Measurements from ENCODE around the gene RRM1. TPM values are rescaled to one million over a fixed set of nuclear protein-coding genes. Genes with fewer than 3 reads are reported as not detected.
A peak's percentile ranks its signal among the peaks of the same experiment; 100 is the strongest.
"Not testable (repeated sequence)": the region's sequence is repeated elsewhere in the genome, so short reads cannot be mapped to it uniquely, and the experiment has no call there.

RRM1 gene
- total RNA-seq, 1 experiment from 2014 or later: 136 TPM

DNA sequence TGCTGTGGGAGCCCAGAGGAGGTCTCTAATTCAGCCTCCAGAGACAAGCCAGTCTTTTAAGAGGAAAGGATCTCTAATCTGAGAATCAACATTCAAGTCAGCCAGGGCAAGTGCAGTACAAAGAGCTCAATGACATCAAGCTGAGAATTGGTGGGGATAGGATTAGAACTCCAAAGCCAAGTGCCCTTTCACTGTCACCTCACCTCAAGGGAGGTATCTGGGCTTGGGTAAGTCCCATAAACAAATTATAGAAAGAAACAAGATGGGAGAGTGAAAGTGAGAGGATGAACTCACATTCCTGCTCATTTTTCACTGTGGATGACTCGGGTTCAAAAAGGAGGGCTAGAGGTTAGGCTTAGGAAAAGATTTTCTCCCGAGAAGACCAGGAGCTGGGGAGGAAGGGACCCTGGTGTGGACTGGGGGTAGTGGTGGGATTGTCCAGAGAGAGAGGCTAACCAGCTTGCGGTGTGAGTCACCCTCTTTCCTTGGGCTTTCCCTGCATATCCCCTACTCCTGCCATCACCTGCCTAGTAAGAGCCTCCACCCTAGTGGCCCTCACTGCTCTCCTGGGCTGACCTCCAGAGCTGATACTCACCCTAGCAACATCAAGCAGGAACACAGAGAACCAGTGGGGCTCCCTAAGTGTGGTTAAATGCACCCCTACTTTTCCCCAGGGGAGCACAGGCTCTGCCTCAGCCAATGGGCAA lies 70.4 kb downstream of the RRM1 start:
- no TSS peak for BruUV-seq (replicated peaks)
- no peak overlapping the region for H3K4me3 Mint-ChIP-seq (ENCODE audit: unreplicated experiment)
- no peak for DNase-seq
- Histone ChIP-seq H3K4me3 (ENCODE audit: low read depth, low read length) (no peak overlapping the region), H3K27me3 (replicated peaks; ENCODE audit: control insufficient read depth, insufficient read depth, low read length) (no peaks in the 10 kb centered on the region), H3K4me1 (peaks cover 11% of the 10 kb centered on the region), H3K9me3 (no peaks in the 10 kb centered on the region; the same call in 1 of the 2 replicates), H3K36me3 (ENCODE audit: control insufficient read depth, insufficient read depth, low read length) (no peaks in the 10 kb centered on the region)
- peaks cover 10% of the 10 kb centered on the region for H3K9me3 Mint-ChIP-seq (ENCODE audit: unreplicated experiment)
- ChIA-PET CTCF (no interaction called here), POLR2A (no interaction called here)
- peaks cover 12% of the 10 kb centered on the region for H3K4me1 Mint-ChIP-seq (ENCODE audit: low read depth, unreplicated experiment)
- H3K36me3 Mint-ChIP-seq (ENCODE audit: insufficient read depth, unreplicated experiment): no peaks in the 10 kb centered on the region
- H3K27ac Mint-ChIP-seq (ENCODE audit: unreplicated experiment): no peak overlapping the region
- H3K27me3 Mint-ChIP-seq (ENCODE audit: insufficient read depth, unreplicated experiment): no peaks in the 10 kb centered on the region
- TF ChIP-seq CTCF (IDR thresholded peaks at IDR 0.05; ENCODE audit: insufficient read depth in 1 of 2, low read depth in 1 of 2, low read length in 1 of 2, severe bottlenecking in 1 of 2, unreplicated experiment in 1 of 2): no peak
- intact Hi-C loops (cut with micrococcal nuclease; ENCODE audit: unreplicated experiment): no loop called here

GRCh38 chr11:4167292-4167691 lies 72.7 kb downstream of the RRM1 start:
- CTCF ChIA-PET: no interaction called here

GRCh38 chr11:4167758-4168157 lies 73.2 kb downstream of the RRM1 start:
- POLR2A ChIA-PET: no interaction called here
- Histone ChIP-seq H3K36me3 (ENCODE audit: control insufficient read depth, insufficient read depth, low read length) (no peaks in the 10 kb centered on the region), H3K4me3 (ENCODE audit: low read depth, low read length) (no peak overlapping the region), H3K9me3 (no peaks in the 10 kb centered on the region; the same call in 1 of the 2 replicates), H3K27me3 (replicated peaks; ENCODE audit: control insufficient read depth, insufficient read depth, low read length) (no peaks in the 10 kb centered on the region), H3K4me1 (no peaks in the 10 kb centered on the region)
- CTCF ChIA-PET: no interaction called here
- intact Hi-C loops (cut with micrococcal nuclease; ENCODE audit: unreplicated experiment): no loop called here
- H3K4me3 Mint-ChIP-seq (ENCODE audit: unreplicated experiment): no peak overlapping the region
- H3K27ac Mint-ChIP-seq (ENCODE audit: unreplicated experiment): no peak overlapping the region
- H3K9me3 Mint-ChIP-seq (ENCODE audit: unreplicated experiment): peaks cover 10% of the 10 kb centered on the region
- no peaks in the 10 kb centered on the region for H3K36me3 Mint-ChIP-seq (ENCODE audit: insufficient read depth, unreplicated experiment)
- no peaks in the 10 kb centered on the region for H3K4me1 Mint-ChIP-seq (ENCODE audit: low read depth, unreplicated experiment)
- no peak for DNase-seq
- no peaks in the 10 kb centered on the region for H3K27me3 Mint-ChIP-seq (ENCODE audit: insufficient read depth, unreplicated experiment)
- no peak for TF ChIP-seq CTCF (IDR thresholded peaks at IDR 0.05; ENCODE audit: insufficient read depth in 1 of 2, low read depth in 1 of 2, low read length in 1 of 2, severe bottlenecking in 1 of 2, unreplicated experiment in 1 of 2)
- no TSS peak for BruUV-seq (replicated peaks)

More at GRCh38 chr11:4167292-4167691, 72.7 kb downstream of the RRM1 start:
- H3K4me3 ChIP-seq (ENCODE audit: low read depth, low read length): no peak overlapping the region
- no TSS peak for BruUV-seq (replicated peaks)
- Mint-ChIP-seq H3K36me3 (ENCODE audit: insufficient read depth, unreplicated experiment) (no peaks in the 10 kb centered on the region), H3K27ac (ENCODE audit: unreplicated experiment) (no peak overlapping the region), H3K4me1 (ENCODE audit: low read depth, unreplicated experiment) (no peaks in the 10 kb centered on the region), H3K4me3 (ENCODE audit: unreplicated experiment) (no peak overlapping the region), H3K9me3 (ENCODE audit: unreplicated experiment) (peaks cover 10% of the 10 kb centered on the region), H3K27me3 (ENCODE audit: insufficient read depth, unreplicated experiment) (no peaks in the 10 kb centered on the region)
- H3K36me3 ChIP-seq (ENCODE audit: control insufficient read depth, insufficient read depth, low read length): no peaks in the 10 kb centered on the region
- no peaks in the 10 kb centered on the region; the same call in 1 of the 2 replicates for H3K9me3 ChIP-seq
- no peaks in the 10 kb centered on the region for H3K27me3 ChIP-seq (replicated peaks; ENCODE audit: control insufficient read depth, insufficient read depth, low read length)
- intact Hi-C loops (cut with micrococcal nuclease; ENCODE audit: unreplicated experiment): no loop called here
- POLR2A ChIA-PET: no interaction called here
- TF ChIP-seq CTCF (IDR thresholded peaks at IDR 0.05; ENCODE audit: insufficient read depth in 1 of 2, low read depth in 1 of 2, low read length in 1 of 2, severe bottlenecking in 1 of 2, unreplicated experiment in 1 of 2): no peak
- peaks cover under 1% of the 10 kb centered on the region; the same call in 1 of the 2 replicates for H3K4me1 ChIP-seq
- DNase-seq: no peak

DNA sequence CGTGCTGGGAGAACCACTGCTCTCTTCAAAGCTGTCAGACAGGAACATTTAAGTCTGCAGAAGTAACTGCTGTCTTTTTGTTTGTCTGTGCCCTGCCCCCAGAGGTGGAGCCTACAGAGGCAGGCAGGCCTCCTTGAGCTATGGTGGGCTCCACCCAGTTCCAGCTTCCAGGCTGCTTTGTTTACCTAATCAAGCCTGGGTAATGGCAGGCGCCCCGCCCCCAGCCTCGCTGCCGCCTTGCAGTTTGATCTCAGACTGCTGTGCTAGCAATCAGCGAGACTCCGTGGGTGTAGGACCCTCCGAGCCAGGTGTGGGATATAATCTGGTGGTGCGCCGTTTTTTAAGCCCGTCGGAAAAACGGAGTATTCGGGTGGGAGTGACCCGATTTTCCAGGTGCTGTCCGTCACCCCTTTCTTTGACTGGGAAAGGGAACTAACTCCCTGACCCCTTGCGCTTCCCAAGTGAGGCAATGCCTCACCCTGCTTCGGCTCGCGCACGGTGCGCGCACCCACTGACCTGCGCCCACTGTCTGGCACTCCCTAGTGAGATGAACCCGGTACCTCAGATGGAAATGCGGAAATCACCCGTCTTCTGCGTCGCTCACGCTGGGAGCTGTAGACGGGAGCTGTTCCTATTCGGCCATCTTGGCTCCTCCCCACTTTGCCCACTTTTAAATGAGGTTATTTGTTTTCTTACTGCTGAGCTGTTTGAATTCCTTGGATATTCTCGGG lies 81.2 kb downstream of the RRM1 start:
- peak overlapping the region; percentile 72 for H3K4me3 Mint-ChIP-seq (ENCODE audit: unreplicated experiment)
- H3K27me3 Mint-ChIP-seq (ENCODE audit: insufficient read depth, unreplicated experiment); BruUV-seq (replicated peaks); H3K4me1 ChIP-seq; intact Hi-C loops (cut with micrococcal nuclease; ENCODE audit: unreplicated experiment); H3K36me3 Mint-ChIP-seq (ENCODE audit: insufficient read depth, unreplicated experiment); H3K36me3 ChIP-seq (ENCODE audit: control insufficient read depth, insufficient read depth, low read length); H3K9me3 ChIP-seq; POLR2A ChIA-PET; H3K27me3 ChIP-seq (replicated peaks; ENCODE audit: control insufficient read depth, insufficient read depth, low read length); H3K4me1 Mint-ChIP-seq (ENCODE audit: low read depth, unreplicated experiment); H3K9me3 Mint-ChIP-seq (ENCODE audit: unreplicated experiment): not testable (repeated sequence)
- peak; percentile 78 to 83 for DNase-seq
- CTCF ChIA-PET: interaction anchor here (2.0 kb wide), 1 partner anchor 12 kb away, joined by 7 read pairs; no protein-coding TSS in a partner anchor
- peak overlapping the region; percentile 25 for H3K4me3 ChIP-seq (ENCODE audit: low read depth, low read length)
- peak overlapping the region; percentile 62 for H3K27ac Mint-ChIP-seq (ENCODE audit: unreplicated experiment)
